Mucosa of stomach (tissue), 1 donor: ENCODE measurements around the gene IL1R1.
A peak's percentile ranks its signal among the peaks of the same experiment; 100 is the strongest.

Source experiments
- H3K27me3 ChIP-seq: one replicate; pipeline ENCODE4 v1.7.0; 2013; ENCODE audit warnings: mild to moderate bottlenecking, low read length; ENCODE audit not compliant: control insufficient read depth, insufficient read depth
- H3K36me3 ChIP-seq: one replicate; pipeline ENCODE4 v1.7.0; 2013; ENCODE audit warnings: low read length; ENCODE audit not compliant: control insufficient read depth, insufficient read depth
- H3K4me1 ChIP-seq: one replicate; pipeline ENCODE4 v1.7.0; 2013; ENCODE audit warnings: mild to moderate bottlenecking, low read length; ENCODE audit not compliant: control insufficient read depth, insufficient read depth
- H3K4me3 ChIP-seq: one replicate; pipeline ENCODE4 v1.7.0; 2013; ENCODE audit warnings: low read length
- H3K9ac ChIP-seq: one replicate; pipeline ENCODE4 v1.7.0; 2013; ENCODE audit warnings: mild to moderate bottlenecking, low read length, moderate library complexity
- H3K9me3 ChIP-seq: one replicate; pipeline ENCODE4 v1.7.0; 2013; ENCODE audit warnings: mild to moderate bottlenecking, low read length, moderate library complexity; ENCODE audit not compliant: control insufficient read depth
- donor health status: Pancreatic carcinoma.

IL1R1 gene

DNA sequence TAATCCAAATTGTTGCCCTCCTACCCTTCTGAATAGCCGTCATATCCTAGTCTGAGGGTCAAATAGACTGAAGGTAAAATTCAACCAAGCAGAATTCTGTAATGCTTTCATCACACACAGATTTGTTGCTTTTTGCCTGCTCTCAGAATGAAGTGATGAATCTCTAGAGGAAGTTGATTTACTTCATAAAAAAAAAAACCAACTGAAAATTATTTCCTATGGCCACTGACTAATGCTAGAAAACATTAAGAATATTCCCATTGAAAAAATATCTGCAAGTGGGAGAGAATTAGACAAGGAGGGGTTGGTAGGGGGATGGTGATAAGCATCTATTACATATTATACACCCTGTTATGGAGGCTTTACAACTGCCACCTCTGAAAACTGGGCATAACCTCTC lies 42.0 kb downstream of the IL1R1 start:
- Histone ChIP-seq H3K36me3 (no peaks in the 10 kb centered on the region), H3K9ac (no peak overlapping the region), H3K4me1 (peaks cover 12% of the 10 kb centered on the region), H3K9me3 (no peaks in the 10 kb centered on the region), H3K27me3 (no peaks in the 10 kb centered on the region), H3K4me3 (no peak overlapping the region)

DNA sequence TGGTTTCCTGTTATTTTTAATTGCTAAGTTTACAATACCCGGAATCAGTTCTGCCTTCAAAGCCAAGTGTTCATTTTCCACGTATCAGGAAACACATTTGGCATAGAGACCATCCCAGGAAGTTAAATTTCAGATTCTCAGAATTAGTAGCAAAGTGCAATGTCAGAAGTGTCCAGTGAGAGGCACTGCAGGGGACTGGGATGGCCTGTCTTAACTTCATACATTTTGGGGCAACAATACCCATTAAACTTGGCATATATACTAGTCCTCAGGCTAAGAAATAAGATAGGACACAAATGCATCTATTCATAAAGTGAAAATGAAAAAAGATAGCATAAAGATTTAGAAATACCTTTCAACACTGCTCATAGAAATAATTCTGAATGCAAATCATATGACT lies 42.8 kb downstream of the IL1R1 start:
- no peaks in the 10 kb centered on the region for H3K27me3 ChIP-seq
- no peak overlapping the region for H3K4me3 ChIP-seq
- no peaks in the 10 kb centered on the region for H3K9me3 ChIP-seq
- peaks cover 14% of the 10 kb centered on the region for H3K4me1 ChIP-seq
- H3K36me3 ChIP-seq, result no peaks in the 10 kb centered on the region
- H3K9ac ChIP-seq, result no peak overlapping the region

DNA sequence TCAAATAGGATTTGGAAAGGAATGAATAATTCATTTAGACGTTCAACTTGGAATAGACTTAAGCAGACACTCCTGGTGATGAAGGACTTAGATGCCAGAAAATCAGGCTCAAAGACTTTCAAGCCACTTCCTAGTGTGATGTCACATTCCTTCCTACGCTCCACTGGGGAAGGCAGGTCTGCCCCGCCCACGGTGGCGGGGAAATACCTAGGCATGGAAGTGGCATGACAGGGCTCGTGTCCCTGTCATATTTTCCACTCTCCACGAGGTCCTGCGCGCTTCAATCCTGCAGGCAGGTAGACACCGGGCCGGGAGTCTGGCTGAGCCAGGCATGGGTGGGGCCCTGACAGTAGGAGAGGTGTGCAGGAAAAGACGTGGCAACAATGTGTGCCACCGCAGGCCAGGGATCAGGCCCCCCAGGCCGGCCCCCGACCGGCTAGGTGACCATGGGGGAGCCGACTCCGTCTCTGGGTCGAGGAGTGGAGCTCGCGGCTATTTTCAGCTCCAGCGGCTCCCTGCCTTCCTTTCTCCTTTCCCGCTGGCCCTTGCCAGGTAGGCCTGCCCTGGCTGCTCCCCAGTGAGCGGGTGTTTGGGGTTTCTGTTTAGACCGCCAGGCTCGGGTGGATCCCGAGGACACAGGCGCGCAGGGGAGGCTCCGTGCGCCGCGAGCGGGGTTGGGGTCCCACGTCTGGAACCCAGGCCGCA lies 44.4 kb downstream of the IL1R1 start, which contains the start of gene IL1RL2:
Gene IL1RL2, plus strand, starts transcription at position 233 of the 705 bp plus-strand sequence. CDS start 845 bp downstream, outside the sequence.
- peak within 1 kb of the TSS; percentile 43 for H3K4me3 ChIP-seq
- no peaks in the 10 kb centered on the region for H3K9me3 ChIP-seq
- peaks cover 15% of the 10 kb centered on the region for H3K4me1 ChIP-seq
- H3K27me3 ChIP-seq, result no peaks in the 10 kb centered on the region
- H3K9ac ChIP-seq, result peak within 1 kb of the TSS; percentile 80
- no peaks in the 10 kb centered on the region for H3K36me3 ChIP-seq

DNA sequence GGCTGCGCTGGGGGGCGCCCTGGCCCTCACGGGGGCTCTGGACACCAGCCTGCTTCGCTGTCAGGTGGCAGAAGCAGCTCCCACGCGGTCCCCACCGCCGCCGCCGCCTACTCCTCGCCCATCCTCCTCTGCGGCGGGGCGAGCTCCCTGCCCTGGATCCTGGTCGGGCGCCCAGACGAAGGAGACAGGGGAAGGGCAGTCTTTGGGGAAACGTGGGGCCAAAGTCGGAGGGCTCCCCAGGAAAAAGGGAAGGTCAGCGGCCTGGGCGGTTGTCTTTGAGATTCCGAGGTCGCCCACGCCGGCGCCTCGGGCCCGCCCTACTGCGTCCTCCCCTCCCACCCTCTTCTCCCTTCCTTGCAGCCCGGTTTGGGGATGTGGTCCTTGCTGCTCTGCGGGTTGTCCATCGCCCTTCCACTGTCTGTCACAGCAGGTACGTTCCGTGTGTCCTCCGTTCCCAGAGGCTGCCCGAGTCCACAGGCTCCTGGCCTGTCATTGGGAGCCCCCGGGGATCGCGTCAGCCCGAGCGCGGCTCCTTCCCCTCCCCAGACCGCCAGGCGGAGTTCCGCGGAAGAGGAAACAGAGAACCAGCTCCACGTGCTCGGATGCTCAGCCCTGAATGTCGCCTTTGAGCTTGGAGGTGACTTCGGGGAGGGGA lies 45.1 kb downstream of the IL1R1 start:
- Histone ChIP-seq H3K27me3 (no peaks in the 10 kb centered on the region), H3K4me1 (peaks cover 13% of the 10 kb centered on the region), H3K9ac (peak overlapping the region; percentile 80), H3K9me3 (no peaks in the 10 kb centered on the region), H3K4me3 (peak overlapping the region; percentile 43), H3K36me3 (no peaks in the 10 kb centered on the region)

DNA sequence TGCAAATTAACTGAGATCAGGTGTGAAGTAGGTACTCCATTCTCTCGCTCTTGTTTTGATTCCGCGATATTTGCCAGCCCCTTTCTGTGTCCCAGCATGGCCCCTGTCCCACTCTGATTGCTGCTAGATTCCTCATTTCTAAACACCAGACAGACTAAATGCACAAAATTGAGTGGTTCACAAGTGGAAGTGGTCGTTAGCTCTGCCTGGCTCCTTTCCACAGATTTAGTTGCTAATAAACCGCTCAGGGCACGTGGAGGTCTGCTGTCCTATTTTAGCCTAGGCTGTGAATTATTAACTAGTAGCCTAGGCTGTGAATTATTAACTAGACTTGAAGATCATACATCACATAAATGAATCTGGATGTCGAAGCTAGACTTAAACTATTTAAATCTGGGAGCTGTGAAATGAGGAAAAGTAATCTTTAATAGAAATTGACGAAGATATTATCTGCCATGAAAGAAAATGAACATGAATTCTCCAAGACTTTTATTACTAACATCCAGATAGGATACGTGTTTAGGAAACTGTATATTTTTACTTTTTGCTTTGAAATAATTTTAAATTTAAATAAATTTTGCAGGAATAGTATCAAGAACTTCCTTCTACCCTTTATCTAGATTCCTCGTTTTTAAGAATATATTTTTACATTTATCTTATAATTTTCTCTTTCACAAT lies 48.0 kb downstream of the IL1R1 start:
- no peak overlapping the region for H3K4me3 ChIP-seq
- H3K27me3 ChIP-seq, result no peaks in the 10 kb centered on the region
- peaks cover 13% of the 10 kb centered on the region for H3K4me1 ChIP-seq
- H3K9ac ChIP-seq, result no peak overlapping the region
- no peaks in the 10 kb centered on the region for H3K36me3 ChIP-seq
- no peaks in the 10 kb centered on the region for H3K9me3 ChIP-seq

DNA sequence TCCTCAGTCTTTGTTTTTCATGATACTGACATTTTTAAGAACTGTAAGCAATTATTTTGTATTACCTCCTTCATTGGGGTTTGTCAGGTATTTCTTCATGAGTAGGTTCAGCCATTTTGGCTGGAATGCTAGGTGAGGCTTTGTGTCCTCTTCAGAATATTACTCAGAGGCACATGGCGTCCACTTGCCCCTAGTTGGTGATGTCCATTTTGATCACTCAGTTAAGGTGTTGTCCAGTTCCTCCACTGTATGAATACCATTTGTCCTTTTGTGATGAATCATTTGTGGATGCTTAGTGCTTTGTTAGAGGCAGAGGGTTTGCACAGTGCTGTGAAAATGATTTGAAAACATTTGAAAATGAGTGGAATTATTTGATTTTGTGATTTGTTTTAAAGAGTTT lies 49.0 kb downstream of the IL1R1 start:
- no peak overlapping the region for H3K9ac ChIP-seq
- H3K36me3 ChIP-seq, result no peaks in the 10 kb centered on the region
- H3K9me3 ChIP-seq, result no peaks in the 10 kb centered on the region
- peaks cover 13% of the 10 kb centered on the region for H3K4me1 ChIP-seq
- H3K27me3 ChIP-seq, result no peaks in the 10 kb centered on the region
- no peak overlapping the region for H3K4me3 ChIP-seq

DNA sequence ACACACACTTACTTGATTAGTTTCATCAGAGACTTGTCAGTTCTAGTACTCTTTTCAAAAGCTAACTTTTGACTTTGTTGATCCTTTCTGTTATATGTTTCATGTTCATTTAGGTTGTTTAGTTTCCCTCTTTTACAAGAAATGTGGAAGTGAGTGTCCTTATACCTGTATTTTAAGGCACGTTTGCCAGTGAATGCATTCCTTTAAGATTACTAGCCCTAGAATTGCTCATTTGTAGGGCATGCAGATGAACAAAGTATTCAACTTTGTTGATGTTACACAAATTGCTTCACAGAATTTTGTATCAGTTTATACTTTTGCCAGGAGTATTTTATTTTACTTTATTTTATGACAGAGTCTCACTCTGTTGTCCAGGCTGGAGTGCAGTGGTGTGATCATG lies 50.5 kb downstream of the IL1R1 start:
- H3K9ac ChIP-seq, result no peak overlapping the region
- H3K36me3 ChIP-seq, result no peaks in the 10 kb centered on the region
- peaks cover 5% of the 10 kb centered on the region for H3K4me1 ChIP-seq
- H3K4me3 ChIP-seq, result no peak overlapping the region
- H3K27me3 ChIP-seq, result no peaks in the 10 kb centered on the region
- no peaks in the 10 kb centered on the region for H3K9me3 ChIP-seq

DNA sequence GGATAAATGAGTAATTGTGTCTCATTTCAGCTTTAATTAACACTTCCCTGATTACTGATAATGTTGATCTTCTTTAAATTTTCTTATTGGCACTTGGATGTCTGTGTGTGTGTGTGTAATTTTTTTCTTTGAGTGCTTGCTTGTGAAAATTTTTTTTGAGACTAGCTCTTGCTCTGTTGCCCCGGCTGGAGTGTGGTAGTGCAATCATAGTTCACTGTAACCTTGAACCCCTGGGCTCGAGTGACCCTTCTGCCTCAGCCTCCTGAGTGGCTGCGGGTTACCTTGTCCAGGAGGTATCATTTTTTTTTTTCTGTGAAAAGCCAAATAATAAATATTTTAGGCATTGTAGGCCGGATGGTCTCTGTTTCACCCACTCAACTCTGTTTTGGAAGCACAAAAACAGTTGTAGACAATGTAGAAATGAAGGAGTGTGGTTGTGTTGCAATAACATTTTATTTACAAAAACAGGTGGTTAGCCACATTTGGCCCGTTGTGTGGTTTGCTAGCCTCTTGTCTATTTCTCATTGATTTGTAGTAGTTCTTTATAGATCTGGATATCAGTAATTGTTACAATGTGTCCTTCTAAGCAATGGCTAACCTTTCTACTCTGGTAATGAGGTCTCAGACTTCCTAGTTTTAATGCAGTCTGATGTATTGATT lies 52.2 kb downstream of the IL1R1 start:
- no peaks in the 10 kb centered on the region for H3K27me3 ChIP-seq
- H3K9me3 ChIP-seq, result no peaks in the 10 kb centered on the region
- peaks cover 5% of the 10 kb centered on the region for H3K4me1 ChIP-seq
- H3K36me3 ChIP-seq, result no peaks in the 10 kb centered on the region
- H3K9ac ChIP-seq, result no peak overlapping the region
- no peak overlapping the region for H3K4me3 ChIP-seq

DNA sequence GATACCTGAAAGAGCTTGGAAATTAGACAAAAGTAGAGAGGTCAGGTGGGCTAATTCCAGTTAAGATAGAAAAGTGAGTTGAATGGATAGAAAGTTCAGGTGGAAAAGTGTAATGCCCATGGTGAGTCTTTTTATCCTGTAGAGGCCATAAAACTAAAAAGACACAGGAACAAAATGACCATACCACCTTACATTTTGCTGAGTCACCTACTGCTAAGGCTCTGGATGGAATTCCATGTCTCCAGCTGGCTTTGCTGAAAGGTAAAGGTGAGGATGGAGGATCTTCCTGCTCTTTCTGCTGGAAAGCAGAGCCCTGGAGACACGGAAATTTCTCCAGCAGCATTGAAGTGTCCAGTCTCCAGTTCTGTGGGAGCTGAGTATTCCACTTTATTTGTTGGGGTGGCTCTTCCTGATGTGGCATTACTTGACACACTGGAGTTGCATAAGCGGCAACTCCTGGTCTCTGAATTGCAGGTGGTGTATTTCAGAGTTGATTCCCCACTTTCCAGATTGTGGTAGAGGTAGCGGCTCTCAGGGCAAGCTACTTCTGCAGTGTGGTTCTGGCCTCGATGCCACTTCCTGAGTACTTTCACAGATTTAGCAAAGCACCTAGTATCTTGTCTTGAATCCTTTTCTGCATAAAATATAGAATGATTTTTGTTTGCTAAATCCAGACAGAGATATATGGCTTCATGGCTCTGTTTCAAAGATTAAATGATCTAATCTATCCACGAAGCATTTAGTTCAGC lies 55.0 kb downstream of the IL1R1 start:
- Histone ChIP-seq H3K9me3 (no peaks in the 10 kb centered on the region), H3K4me3 (no peak overlapping the region), H3K9ac (no peak overlapping the region), H3K27me3 (no peaks in the 10 kb centered on the region), H3K36me3 (no peaks in the 10 kb centered on the region), H3K4me1 (no peaks in the 10 kb centered on the region)

DNA sequence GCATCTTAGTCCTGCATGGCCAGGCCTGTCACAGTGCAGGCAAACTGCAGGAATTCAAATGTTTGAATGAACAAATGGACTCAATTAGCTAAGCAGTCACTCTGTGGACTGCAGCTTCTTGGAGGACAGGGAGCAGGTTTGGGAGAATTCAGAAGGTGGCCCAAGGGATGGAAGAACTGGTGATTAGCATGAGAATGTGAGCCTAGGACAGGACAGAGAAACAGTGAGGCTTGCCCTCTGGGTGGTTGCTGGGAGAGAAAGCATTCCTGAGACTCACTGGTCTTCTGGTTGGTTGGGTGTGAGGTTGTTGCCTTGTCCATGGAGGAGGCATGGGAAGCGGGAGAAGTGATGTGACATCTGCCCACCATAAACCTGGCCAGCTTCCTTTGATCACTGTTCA lies 58.0 kb downstream of the IL1R1 start:
- H3K9me3 ChIP-seq, result no peaks in the 10 kb centered on the region
- H3K27me3 ChIP-seq, result no peaks in the 10 kb centered on the region
- H3K36me3 ChIP-seq, result no peaks in the 10 kb centered on the region
- no peak overlapping the region for H3K9ac ChIP-seq
- no peak overlapping the region for H3K4me3 ChIP-seq
- H3K4me1 ChIP-seq, result no peaks in the 10 kb centered on the region

DNA sequence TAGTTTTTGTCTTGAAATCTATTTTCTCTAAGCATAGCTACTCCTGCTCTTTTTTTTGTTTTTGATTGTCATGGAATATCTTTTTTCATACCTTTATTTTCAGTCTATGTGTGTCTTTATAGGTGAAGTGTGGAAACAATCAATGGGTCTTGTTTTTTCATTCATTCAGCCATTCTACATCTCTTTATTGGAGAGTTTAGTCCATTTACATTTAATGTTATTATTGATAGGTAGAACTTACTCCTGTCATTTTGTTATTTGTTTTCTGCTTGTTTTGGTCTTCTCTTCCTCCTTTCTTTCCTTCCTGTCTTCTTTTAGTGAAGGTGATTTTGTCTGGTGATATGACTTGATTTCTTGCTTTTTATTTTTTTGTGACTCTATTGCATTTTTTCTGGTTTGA lies 62.1 kb downstream of the IL1R1 start:
- no peaks in the 10 kb centered on the region for H3K9me3 ChIP-seq
- H3K27me3 ChIP-seq, result no peaks in the 10 kb centered on the region
- H3K36me3 ChIP-seq, result no peaks in the 10 kb centered on the region
- H3K9ac ChIP-seq, result no peak overlapping the region
- peaks cover 17% of the 10 kb centered on the region for H3K4me1 ChIP-seq
- no peak overlapping the region for H3K4me3 ChIP-seq
